HG02970 (cell line): ENCODE data around the gene MUC2.

Source experiments
- ATAC-seq: cut with Tn5 transposase; IDR thresholded peaks from one replicate; pipeline ENCODE4 v1.9.1; 2021; ENCODE audit warnings: mild to moderate bottlenecking, moderate library complexity, moderate number of reproducible peaks; ENCODE audit not compliant: unreplicated experiment, low FRiP score

MUC2 gene

GRCh38 chr11:1070594-1071462 is 3.8 kb upstream of the MUC2 start:
- ATAC-seq: no peak

- ATAC-seq: no peak
Measured at GRCh38 chr11:1071571-1072115, 3.0 kb upstream of the MUC2 start.

- ATAC-seq: no peak
Measured at GRCh38 chr11:1072116-1072820, 2.4 kb upstream of the MUC2 start.

- ATAC-seq: no peak
Measured at GRCh38 chr11:1072821-1073231, 1.8 kb upstream of the MUC2 start.

GRCh38 chr11:1073261-1073724 is 1.4 kb upstream of the MUC2 start:
- no peak for ATAC-seq

- no peak for ATAC-seq
Measured at GRCh38 chr11:1073851-1074243, 827 bp upstream of the MUC2 start.

- no peak for ATAC-seq
Measured at GRCh38 chr11:1075341-1075911, 752 bp downstream of the MUC2 start.

GRCh38 chr11:1076061-1076665 is 1.5 kb downstream of the MUC2 start:
- ATAC-seq: no peak

GRCh38 chr11:1077033-1077416 is 2.4 kb downstream of the MUC2 start:
- no peak for ATAC-seq

- no peak for ATAC-seq
Measured at GRCh38 chr11:1077417-1078119, 2.9 kb downstream of the MUC2 start.

- ATAC-seq: no peak
Measured at GRCh38 chr11:1078191-1078601, 3.5 kb downstream of the MUC2 start.

GRCh38 chr11:1081601-1082311 is 7.1 kb downstream of the MUC2 start:
- no peak for ATAC-seq

GRCh38 chr11:1082346-1082727 is 7.7 kb downstream of the MUC2 start:
- no peak for ATAC-seq

- ATAC-seq: no peak
Measured at GRCh38 chr11:1082728-1083620, 8.3 kb downstream of the MUC2 start.

GRCh38 chr11:1083621-1084551 is 9.2 kb downstream of the MUC2 start:
- no peak for ATAC-seq

GRCh38 chr11:1084561-1085439 is 10.1 kb downstream of the MUC2 start:
- no peak for ATAC-seq
